ENCODE results near the gene KCTD13.
"Not testable (repeated sequence)": the region's sequence is repeated elsewhere in the genome, so short reads cannot be mapped to it uniquely, and the experiment has no call there.

Gene KCTD13

GRCh38 chr16:29943846-29944799 lies 18.1 kb upstream of the KCTD13 start:
- DNase-seq (ENCODE audit: low spot score): no peak

- DNase-seq (ENCODE audit: low spot score): no peak
Measured at GRCh38 chr16:29940656-29941055, 14.6 kb upstream of the KCTD13 start.

- not testable (repeated sequence) for DNase-seq (ENCODE audit: low spot score)
Measured at GRCh38 chr16:29931750-29932149, 5.7 kb upstream of the KCTD13 start.

DNA sequence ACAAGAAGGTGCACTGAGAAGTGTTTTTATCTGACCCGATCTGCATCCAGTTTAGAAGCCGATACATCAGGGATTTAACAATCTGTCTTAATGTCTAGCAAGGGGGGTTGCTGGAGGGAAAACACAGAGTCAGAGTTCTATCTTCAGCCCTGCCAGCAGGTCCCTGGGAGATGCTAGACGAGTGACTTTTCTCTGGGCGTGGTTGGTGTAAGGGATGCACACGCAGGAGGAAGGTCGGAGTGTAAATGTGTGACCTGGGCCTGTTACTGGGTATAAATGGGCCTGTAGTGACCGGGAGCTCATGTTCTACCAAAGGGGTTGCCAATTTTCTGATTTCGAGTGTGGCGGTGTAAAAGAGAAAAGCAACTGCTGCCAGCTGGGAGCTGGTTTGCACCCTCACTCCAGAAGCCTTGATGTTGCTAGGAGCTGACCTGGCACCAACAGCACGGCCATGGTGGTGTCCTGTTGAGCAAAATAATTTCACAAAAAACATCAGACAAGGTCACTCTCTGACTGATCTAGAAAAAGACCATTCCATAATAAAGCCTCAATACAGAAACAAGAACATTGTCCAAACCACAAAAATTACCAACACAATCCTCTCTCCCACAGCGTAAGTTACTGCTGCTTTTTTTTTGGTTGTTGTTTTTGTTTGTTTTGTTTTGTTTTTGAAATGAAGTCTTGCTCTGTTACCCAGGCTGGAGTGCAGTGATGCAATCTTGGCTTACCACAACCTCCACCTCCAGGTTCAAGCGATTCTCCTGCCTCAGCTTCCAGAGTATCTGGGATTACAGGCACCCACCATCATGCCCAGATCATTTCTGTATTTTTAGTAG lies 1.3 kb upstream of the KCTD13 start:
- no peak for DNase-seq (ENCODE audit: low spot score)

- no peak for DNase-seq (ENCODE audit: low spot score)
Measured at GRCh38 chr16:29926711-29927052, 656 bp upstream of the KCTD13 start.

- DNase-seq (ENCODE audit: low spot score): no peak
Measured at GRCh38 chr16:29925105-29925756, 795 bp downstream of the KCTD13 start.

GRCh38 chr16:29922986-29923501 lies 3.0 kb downstream of the KCTD13 start:
- no peak for DNase-seq (ENCODE audit: low spot score)

DNA sequence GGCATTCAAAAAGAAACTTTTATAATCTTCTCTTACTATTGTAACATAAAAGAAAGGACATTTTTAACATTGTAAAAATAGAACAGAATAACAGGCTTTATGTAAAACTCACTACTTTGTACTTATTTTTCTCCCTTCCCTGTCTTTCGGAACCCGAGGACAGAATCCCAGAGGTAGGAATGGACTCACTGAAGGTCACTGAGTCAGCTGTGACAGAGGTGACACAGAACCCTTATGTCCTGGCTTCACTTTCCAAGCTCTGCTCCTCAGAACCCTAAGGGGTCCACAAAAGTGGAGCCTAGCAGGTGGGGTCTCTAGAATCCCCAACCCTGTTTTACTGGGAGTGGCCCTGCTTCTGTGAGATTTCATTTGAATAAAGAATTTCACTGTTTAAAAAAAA lies 3.7 kb downstream of the KCTD13 start:
- DNase-seq (ENCODE audit: low spot score): no peak

DNA sequence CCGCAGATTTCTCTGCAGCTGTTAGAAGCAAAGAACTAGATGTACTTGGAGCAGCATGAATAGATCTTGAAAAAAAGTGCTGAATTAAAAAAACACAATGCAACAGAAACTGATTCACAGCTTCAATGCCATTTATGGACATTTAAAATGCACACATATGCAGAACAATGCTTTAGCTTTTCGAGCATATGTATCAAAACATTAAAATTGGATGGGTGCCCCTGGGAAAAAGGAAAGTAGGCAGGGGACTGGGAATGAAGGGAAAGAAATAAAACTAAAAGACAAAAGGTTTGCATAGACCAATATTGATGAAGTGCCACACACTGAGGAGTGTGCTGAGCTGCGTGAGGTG lies 5.0 kb downstream of the KCTD13 start:
- DNase-seq (ENCODE audit: low spot score): no peak

- DNase-seq (ENCODE audit: low spot score): no peak
Measured at GRCh38 chr16:29920288-29921033, 5.6 kb downstream of the KCTD13 start.

- DNase-seq (ENCODE audit: low spot score): no peak
Measured at GRCh38 chr16:29916979-29917378, 9.0 kb downstream of the KCTD13 start.

DNA sequence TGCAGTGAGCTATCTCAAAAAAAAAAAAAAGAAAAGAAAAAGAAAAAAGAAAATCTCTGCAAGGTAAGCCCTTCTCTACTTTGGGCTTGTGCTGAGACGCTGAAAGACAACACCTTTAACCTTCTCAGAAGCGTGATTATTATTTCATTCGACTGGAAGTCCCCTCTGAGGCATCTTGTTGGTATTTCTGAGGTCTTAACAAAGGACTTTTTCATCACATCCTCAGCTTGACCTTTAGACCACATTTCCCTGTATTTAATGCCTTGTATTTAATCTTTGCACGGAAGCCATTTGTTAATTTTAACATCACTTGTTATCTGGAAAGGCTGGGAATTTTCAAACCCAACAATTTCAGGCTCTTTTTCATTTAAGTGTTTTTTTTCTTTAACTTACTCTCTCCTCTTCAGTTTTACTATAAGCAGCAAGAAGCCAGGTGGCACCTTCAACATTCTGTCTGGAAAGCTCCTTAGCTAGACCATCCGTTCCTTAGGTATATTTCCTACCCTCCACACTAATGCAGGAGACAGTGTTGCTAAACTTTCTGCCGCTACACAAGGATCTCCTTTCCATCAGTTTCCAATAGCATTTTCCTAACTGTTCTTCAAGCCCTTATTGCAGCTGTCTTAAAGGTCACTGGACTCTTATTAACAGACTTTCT lies 10.3 kb downstream of the KCTD13 start:
- no peak for DNase-seq (ENCODE audit: low spot score)

DNA sequence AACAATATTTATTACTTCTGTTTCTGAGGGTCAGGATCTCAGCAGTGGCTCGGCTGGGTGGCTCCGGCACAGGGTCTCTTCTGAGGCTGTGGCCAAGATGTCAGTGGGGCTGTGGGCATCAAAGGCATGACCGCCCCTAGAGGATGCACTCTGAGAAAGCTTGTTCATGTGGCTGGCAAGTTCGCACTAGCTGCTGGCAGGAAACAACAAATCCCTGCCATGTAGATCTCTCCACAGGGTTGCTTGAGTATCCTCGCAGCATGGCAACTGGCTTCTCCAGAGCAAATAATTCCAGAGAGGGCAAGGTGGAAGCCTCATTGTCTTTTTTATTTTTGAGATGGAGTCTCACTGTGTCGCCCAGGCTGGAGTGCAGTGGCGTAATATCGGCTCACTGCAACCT lies 12.5 kb downstream of the KCTD13 start:
- no peak for DNase-seq (ENCODE audit: low spot score)

- DNase-seq (ENCODE audit: low spot score): no peak
Measured at GRCh38 chr16:29912087-29912486, 13.9 kb downstream of the KCTD13 start.

DNA sequence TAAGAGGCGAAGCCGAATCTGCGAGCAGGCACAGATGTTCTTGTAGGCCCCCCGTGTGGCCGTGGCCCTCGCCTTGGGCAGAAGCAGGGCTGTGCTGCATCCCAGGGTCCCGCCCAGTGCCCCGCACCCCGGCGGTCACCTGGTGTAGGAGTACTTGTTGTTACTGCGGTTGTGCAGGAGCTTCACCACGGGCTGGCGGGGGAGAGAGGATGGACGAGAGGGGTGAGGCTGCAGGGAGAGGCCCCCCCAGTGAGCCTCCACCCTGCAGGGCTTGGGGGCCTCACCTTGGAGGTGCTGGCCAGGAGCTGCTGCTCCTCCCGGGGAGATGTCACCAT lies 14.4 kb downstream of the KCTD13 start:
- DNase-seq (ENCODE audit: low spot score): no peak

DNA sequence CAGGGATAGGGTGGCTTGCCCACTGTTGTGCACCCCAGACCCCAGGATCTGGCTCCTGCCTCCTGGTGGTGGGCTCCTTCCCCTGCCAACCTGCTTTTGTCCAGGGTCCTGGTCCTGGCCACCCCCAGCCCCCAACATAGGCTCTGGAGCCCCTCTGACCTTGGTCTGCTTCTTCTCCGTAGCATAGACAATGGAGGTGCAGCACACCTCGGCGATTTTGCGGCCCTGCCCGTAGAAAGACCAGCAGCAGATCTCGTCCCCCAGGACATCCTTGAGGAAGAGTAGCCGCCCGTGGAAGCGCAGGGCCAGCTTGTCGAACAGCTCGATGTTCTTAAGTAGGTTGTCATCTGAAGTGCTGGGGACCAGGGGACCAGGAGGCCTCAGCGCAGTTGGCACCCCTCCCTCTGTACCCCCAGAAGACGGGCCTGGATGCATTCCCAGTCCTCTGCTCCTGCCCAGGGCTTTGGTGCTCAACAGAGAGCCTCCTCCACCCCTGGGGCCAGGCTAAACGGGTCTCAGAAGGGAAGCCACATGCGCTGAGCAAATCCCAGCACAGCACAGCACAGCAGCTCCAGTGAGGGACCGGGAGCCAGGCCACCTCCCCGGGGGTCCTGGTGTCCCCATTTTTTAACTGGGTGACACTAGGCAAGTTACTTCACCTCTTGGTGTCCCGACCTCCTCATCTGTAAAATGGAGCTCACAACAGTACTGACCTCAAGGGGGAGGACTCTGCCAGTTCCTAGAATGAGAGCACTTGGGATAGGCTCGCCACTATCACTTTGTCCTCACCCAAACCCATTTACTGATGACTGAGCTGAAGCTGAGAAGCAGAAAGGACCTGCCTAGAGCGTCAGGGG lies 15.0 kb downstream of the KCTD13 start:
- no peak for DNase-seq (ENCODE audit: low spot score)

- DNase-seq (ENCODE audit: low spot score): not testable (repeated sequence)
Measured at GRCh38 chr16:29909851-29910250, 16.2 kb downstream of the KCTD13 start.

GRCh38 chr16:29909391-29909790 lies 16.6 kb downstream of the KCTD13 start:
- DNase-seq (ENCODE audit: low spot score): no peak

DNA sequence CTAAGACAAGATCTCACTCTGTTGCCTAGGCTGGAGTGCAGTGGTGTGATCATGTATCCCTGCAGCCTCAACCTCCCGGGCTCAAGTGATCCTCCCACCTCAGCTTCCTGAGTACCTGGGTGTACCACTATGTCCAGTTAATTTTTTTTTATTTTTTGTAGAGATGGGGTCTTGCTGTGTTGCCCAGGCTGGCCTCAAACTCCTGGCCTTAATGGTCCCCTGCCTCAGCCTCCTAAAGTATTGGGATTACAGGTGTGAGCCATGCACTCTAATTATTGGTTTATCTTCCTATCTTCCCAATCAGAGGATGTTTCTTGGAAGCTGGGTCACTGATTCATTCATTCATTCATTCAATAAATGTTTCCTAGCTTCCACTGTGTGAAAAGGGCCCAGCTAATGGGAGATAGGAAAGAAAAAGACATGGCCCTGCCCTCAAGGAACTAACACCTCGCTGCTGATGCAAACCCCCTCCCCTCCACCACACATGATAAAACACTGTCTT lies 17.3 kb downstream of the KCTD13 start:
- no peak for DNase-seq (ENCODE audit: low spot score)

- DNase-seq (ENCODE audit: low spot score): no peak
Measured at GRCh38 chr16:29907973-29908372, 18.1 kb downstream of the KCTD13 start.
